ENCODE data around the gene FAM32A. TPM values are rescaled to one million over a fixed set of nuclear protein-coding genes. Genes with fewer than 3 reads are reported as not detected.
A peak's percentile ranks its signal among the peaks of the same experiment; 100 is the strongest.

Gene FAM32A
- polyA plus RNA-seq, 1 experiment, result 156 TPM

- ChIA-PET CTCF (interaction anchor here (1.5 to 1.8 kb wide), 3 partner anchors 15 to 156 kb away, joined by 3 to 4 read pairs (median 4); no protein-coding TSS in a partner anchor), POLR2A (no interaction called here)
- Histone ChIP-seq H3K36me3 (ENCODE audit: control insufficient read depth, insufficient read depth, low read length) (peaks cover 8% of the 10 kb centered on the region), H3K27me3 (ENCODE audit: control insufficient read depth, insufficient read depth, low read length) (no peaks in the 10 kb centered on the region), H3K4me3 (ENCODE audit: low read depth, low read length) (peak overlapping the region; percentile 100)
- no peak for TF ChIP-seq CTCF (IDR thresholded peaks at IDR 0.05; ENCODE audit: insufficient read depth, low read depth, low read length)
- peak; percentile 82 for DNase-seq (ENCODE audit: low read depth)
Observed at GRCh38 chr19:16197188-16197621, 12.0 kb downstream of the FAM32A start.

- peaks cover 6% of the 10 kb centered on the region for H3K36me3 ChIP-seq (ENCODE audit: control insufficient read depth, insufficient read depth, low read length)
- CTCF ChIA-PET, result interaction anchor here (0.6 to 1.8 kb wide), 5 partner anchors 13 to 167 kb away, joined by 3 to 5 read pairs (median 4); partner anchors contain the start of gene FAM32A
- peak within 1 kb of the TSS; percentile 100 for H3K4me3 ChIP-seq (ENCODE audit: low read depth, low read length)
- POLR2A ChIA-PET, result interaction anchor here (0.5 to 0.6 kb wide), 2 partner anchors 9 to 119 kb away, joined by 3 read pairs; no protein-coding TSS in a partner anchor
- TF ChIP-seq CTCF (IDR thresholded peaks at IDR 0.05; ENCODE audit: insufficient read depth, low read depth, low read length), result no peak
- no peaks in the 10 kb centered on the region for H3K27me3 ChIP-seq (ENCODE audit: control insufficient read depth, insufficient read depth, low read length)
- peak; percentile 93 for DNase-seq (ENCODE audit: low read depth)
Observed at GRCh38 chr19:16197622-16198369, 12.6 kb downstream of the FAM32A start, which contains the start of gene AP1M1. Gene AP1M1, plus strand, starts transcription at chr19:16197911. Its CDS starts 116 bp downstream, at chr19:16198027.

GRCh38 chr19:16198370-16198651 is 13.1 kb downstream of the FAM32A start:
- peaks cover 8% of the 10 kb centered on the region for H3K36me3 ChIP-seq (ENCODE audit: control insufficient read depth, insufficient read depth, low read length)
- TF ChIP-seq CTCF (IDR thresholded peaks at IDR 0.05; ENCODE audit: insufficient read depth, low read depth, low read length), result no peak
- no peaks in the 10 kb centered on the region for H3K27me3 ChIP-seq (ENCODE audit: control insufficient read depth, insufficient read depth, low read length)
- POLR2A ChIA-PET, result interaction anchor here (0.5 to 0.6 kb wide), 2 partner anchors 10 to 119 kb away, joined by 3 read pairs; no protein-coding TSS in a partner anchor
- peak overlapping the region; percentile 100 for H3K4me3 ChIP-seq (ENCODE audit: low read depth, low read length)
- no peak for DNase-seq (ENCODE audit: low read depth)
- CTCF ChIA-PET, result interaction anchor here (0.6 to 1.8 kb wide), 6 partner anchors 13 to 185 kb away, joined by 3 to 5 read pairs (median 4); partner anchors contain the start of gene FAM32A

GRCh38 chr19:16199275-16199932 is 14.2 kb downstream of the FAM32A start:
- CTCF ChIA-PET, result interaction anchor here (0.9 to 1.1 kb wide), 2 partner anchors 158 to 184 kb away, joined by 3 to 4 read pairs; no protein-coding TSS in a partner anchor
- no peak overlapping the region for H3K4me3 ChIP-seq (ENCODE audit: low read depth, low read length)

More at GRCh38 chr19:16199275-16199932, 14.2 kb downstream of the FAM32A start:
- no peak for TF ChIP-seq CTCF (IDR thresholded peaks at IDR 0.05; ENCODE audit: insufficient read depth, low read depth, low read length)
- POLR2A ChIA-PET, result no interaction called here
- Histone ChIP-seq H3K27me3 (ENCODE audit: control insufficient read depth, insufficient read depth, low read length) (no peaks in the 10 kb centered on the region), H3K36me3 (ENCODE audit: control insufficient read depth, insufficient read depth, low read length) (peaks cover 16% of the 10 kb centered on the region)
- no peak for DNase-seq (ENCODE audit: low read depth)

Measured in BJ (cell line).